GM18951 (cell line): ENCODE data around the gene KCNJ10.

Source experiments
- POLR2A ChIP-seq: IDR thresholded peaks from 4 replicates; pipeline ENCODE4 v1.6.1; 2011; ENCODE audit warnings: mild to moderate bottlenecking; ENCODE audit not compliant: insufficient read length, insufficient read depth; ENCODE audit errors: extremely low read depth
- in situ Hi-C: fragments of 300-500 bp; cut with MboI; formaldehyde crosslinking; loops from one replicate; pipeline ENCODE4 v1.12.0; 2022; ENCODE audit warnings: low sequenced_read_pairs, mixed read lengths, inconsistent platforms; ENCODE audit not compliant: unreplicated experiment

KCNJ10 gene

DNA sequence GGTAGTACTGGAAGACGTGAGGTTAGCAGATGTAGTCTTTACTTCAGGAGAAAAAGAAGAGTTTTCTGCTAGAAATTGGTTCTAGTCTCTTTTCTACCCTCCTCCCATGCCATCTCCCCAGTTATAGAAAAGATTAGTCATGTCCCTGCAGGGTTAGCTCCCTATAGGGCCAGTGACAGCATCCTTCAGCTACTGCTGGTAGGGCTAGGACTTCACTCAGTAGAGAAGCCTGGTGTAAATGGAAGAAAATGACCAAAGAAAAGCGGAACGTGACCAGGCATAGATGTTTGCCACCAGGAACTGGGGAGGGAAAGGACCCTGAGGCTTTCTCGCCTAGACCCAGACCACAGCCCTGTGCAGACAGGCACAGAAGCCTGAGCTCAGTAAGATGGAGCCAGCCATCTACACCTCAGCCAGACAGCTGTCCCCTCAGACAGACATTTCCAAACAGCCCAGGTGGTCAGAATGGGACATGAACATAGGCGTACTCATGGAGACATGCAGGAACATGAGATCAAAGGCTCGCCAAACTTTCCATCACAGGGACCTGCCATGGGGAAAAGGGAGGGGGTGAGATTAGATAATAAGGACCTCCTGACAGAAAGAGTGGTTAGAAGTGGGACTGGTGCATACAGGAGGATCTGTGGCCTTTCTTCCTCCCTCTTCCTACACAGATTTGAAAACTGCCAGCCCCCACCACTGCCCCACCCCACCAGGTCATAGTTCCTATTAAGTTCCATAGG lies 92.4 kb downstream of the KCNJ10 start:
- in situ Hi-C loops = no loop called here
- no peak for TF ChIP-seq POLR2A

DNA sequence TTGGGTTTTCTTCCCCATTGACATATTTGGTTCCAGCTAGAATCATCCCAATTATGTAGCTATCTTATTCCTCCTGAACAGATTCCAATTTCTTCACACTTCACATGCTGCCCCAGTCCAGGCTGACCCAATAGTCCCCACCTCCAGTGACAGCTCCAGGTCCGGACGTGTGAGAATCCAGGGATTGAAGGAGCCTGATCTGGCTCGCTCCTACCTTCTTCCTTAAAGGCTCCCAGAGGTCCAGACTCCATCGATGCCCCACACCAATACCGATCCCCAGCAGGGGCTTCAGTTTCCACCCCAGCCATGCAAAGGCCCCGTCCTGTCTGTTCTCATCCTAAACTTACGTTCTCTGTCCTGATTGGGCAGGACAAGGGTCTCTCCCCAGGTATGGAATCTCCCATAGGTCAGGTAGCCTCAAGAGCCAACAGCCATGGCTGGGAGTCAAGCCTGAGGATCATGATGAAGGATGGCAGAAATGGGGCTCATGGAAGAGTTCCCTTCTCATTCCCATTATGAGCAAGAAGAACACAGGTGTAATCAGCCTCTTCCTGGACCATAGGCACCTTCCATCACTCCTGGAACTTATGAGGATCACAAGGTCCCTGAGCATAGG lies 95.5 kb downstream of the KCNJ10 start:
- in situ Hi-C loops = no loop called here
- no peak for TF ChIP-seq POLR2A

DNA sequence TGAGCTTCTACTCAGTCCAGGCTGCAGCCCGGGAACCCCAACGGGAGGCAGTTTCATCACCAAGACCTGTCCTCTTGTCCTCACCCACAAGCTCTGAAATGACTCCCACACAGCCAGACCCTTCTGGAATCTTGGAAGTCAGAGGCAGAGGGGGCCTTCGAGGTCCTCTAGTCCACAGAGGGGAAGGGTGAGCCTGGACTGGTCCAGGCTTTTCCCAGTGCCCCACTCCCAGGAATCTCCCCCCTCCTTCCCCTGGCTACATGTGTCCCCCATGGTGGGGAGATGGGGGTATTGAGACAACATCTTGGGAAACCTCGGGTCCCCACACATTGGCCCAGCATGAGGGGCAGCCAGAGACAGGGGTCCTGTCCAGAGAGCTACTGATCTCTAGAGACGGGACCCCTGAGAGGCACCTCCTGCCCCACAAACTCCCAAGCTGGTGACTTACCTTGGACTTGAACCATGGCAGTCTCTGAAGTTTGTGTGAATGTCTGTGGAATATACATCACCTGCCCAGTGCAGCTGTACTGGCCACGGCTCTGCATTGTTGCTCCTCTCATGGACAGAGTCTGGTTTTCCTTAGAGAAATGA lies 96.5 kb downstream of the KCNJ10 start:
- TF ChIP-seq POLR2A = no peak
- in situ Hi-C loops = no loop called here

DNA sequence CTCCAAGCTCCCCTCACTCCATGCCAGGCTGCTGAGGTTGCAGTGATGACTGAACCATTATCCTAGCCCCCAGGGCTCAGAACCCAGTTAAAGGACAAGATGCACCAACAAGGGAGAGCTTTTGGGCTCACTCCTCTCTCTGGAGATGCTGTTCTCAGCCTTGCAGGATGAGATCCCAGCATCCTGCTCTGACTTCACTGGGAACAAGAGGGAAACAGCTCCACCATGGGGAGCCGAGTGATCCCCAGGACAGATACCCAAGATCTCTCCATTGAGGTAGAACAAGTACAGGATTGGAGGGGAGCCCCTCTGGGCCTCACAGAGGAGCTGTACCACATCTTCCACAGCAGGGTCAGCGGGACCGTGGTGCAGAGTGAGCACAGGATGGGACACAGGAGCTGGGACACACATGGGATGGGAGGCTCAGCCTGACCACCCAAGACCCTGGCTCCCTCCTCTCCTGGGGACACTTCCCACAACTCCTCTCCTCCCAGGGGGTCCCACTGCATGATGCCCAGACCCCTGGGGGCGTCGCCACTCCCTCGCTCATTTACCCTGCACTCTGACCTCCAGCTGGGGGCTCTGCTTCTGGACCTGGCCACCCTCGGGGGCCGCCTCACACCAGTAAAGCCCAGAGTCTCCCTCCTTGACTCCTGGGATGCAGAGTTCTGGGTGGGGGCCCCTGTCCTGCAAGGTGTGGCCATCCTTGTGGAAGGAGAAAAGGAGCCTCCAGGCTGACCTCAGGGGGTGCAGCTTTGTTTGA lies 97.3 kb downstream of the KCNJ10 start:
- in situ Hi-C loops = no loop called here
- no peak for TF ChIP-seq POLR2A

DNA sequence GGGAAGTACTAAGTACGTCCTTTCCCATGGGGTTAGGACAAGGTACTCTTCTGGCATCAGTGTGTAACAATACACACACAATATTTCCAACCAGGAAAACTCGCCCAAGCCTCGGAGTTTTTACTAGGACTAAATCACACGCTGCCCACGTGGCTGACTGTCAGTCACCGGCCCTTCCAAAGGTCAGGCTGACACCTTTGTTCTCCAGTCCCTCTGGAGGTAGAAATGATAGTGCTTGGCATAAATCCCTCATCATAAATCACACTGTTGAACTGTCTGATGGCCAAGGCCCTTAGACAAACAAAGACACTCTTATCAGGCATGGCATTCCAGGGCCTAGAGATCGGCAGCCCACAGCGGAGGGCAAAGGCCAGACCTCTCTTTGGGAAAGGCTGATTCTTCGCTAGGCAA lies 99.0 kb downstream of the KCNJ10 start:
- no peak for TF ChIP-seq POLR2A
- in situ Hi-C loops = no loop called here

DNA sequence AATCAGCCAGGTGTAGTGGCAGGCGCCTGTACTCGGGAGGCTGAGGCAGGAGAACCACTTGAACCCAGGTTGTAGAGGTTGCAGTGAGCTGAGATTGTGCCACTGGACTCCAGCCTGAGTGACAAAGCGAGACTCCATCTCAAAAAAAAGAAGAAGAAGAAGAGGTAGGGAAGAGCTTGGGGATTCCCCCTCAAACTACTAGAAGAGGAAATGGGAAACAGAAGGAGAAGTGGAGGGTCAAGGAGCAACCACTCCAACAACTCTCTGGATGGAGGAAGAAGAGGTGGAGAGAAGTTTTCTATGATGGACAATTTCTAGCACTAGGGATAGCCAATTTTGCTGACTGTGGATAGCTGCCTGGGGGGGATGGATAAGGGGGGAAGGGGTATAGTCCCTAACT lies 101.1 kb downstream of the KCNJ10 start:
- TF ChIP-seq POLR2A = no peak
- in situ Hi-C loops = no loop called here

DNA sequence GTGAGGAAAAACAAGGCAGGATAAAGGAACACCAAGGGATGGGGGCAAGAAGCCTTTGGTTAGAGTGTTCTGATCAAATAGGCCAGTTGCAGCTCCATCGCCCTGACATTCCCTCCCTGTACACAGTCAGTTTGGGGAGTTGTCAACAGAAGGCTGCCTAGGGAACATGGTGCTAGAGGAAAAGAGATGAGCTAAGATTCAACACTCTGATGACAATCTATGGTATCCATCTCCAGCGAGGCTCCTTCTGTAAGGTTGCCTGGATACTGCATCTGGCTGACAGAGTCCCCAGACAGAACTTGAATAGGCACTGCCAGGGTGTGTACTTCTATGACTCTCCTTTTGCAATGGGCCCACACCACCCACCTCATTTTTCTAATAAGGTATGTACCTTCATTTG lies 104.7 kb downstream of the KCNJ10 start:
- no peak for TF ChIP-seq POLR2A
- in situ Hi-C loops = no loop called here

DNA sequence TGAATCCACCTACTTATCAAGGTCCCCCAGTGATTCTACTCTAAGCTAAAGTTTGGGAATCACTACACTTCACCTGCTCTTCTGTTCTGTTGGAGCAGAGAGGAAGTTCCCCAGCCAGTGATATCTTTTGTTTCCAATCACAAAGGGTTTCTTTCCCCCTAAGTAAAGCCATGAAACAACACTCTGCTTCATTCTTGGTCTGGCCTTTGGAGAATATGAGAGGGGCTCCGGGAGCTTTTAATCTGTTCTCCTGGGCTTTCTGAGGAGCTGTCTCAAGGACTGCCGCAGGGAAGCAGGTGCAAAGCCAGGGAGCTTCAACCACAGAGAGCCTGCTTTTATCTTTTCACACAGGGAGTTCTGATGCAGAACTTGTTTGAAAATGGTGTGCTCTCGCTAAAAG lies 105.8 kb downstream of the KCNJ10 start:
- no peak for TF ChIP-seq POLR2A
- in situ Hi-C loops = no loop called here

DNA sequence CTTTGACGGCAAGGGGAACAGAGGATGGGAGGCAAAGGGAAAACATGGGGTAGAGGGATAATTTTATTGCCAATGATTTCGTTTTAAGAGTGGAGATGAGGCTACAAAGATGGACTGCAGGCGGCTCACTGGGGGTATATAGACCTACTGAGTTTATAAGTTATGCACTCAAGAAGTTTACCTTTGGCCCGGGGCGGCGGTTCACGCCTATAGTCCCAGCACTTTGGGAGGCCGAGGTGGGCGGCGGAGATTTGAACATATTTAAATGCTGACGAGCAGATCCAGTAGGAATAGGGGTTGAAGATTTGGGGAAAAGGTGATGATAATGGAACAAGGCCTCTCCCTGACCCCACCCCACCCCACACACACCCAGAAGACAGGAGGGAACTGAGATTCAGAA lies 107.8 kb downstream of the KCNJ10 start:
- no peak for TF ChIP-seq POLR2A
- in situ Hi-C loops = no loop called here

DNA sequence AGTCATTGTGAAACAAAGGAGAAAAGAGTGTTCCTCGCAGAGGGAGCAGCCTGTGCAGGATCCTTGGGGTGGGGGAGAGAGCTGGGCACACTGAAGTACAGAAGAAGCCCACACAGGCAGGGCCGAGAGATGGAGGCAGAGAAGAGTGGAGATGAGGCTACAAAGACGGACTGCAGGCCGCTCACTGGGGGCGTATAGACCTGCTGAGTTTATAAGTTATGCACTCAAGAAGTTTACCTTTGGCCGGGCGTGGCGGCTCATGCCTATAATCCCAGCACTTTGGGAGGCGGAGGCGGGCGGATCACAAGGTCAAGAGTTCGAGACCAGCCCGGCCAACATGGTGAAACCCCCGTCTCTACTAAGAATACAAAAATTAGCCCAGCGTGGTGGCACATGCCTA lies 108.3 kb downstream of the KCNJ10 start:
- in situ Hi-C loops = no loop called here
- TF ChIP-seq POLR2A = no peak

DNA sequence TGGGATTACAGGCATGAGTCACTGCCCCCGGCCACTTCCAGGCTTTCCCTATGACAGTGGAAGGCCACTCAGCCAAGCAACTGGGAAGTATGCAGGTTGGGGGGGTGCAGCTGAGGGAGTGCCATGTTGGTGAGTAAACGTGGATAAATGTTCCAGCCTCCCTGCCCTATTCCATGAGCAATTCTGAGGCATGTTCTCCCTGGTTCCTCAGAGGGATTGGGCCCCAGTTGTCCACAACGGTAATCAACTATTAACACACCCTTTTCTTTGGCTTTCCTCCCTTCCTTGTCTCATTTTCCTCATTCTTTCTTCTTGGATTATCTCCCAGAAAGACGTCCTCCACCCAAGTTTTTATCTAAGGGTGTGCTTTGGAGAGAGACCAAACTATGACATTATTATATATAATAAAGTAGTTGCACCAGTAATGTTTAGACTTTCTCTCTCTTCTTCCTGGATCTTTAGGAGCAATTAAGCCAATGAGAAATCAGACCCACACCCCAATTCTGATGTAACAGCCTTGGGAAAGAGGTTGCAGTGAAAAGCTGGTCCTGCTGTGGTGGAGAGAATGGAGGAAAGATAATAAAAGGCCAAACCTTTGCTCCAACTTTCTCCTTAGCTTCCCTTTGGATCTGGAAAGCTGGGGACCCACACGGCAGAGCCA lies 109.1 kb downstream of the KCNJ10 start:
- no peak for TF ChIP-seq POLR2A
- in situ Hi-C loops = no loop called here

DNA sequence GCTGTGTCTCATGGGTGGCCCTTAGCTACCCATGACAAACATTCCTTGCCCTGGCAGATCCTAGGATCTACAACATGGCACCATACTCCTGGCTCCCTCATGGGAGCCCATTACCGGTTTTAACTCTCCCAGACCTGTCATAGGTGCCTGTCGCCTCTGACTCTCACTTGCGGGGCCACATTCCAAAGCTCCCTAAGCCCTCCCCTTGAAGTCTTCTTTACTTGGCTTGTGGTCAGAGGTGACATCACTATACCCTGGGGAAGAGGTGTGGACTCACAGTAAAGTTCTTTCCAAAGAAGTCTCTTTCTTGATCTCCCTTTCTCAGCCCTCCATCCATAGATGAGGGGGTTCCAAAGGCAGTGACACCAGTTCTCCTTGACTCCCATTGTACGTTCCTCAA lies 110.5 kb downstream of the KCNJ10 start:
- no peak for TF ChIP-seq POLR2A
- in situ Hi-C loops = no loop called here
